Parathyroid adenoma (tissue), 2 donors: ENCODE results near the gene GINS1.

ENCODE experiments used
- H2AFZ ChIP-seq: fragments of 300-600 bp; sonication (generic); one replicate; pipeline ENCODE4 v1.7.0; 2017; ENCODE audit warnings: antibody characterized with exemption, mild to moderate bottlenecking
- H3K27ac ChIP-seq: fragments of 300-600 bp; sonication (generic); one replicate; pipeline ENCODE4 v1.7.0; 2017
- H3K27me3 ChIP-seq: fragments of 300-600 bp; sonication (generic); one replicate; pipeline ENCODE4 v1.7.0; 2017; ENCODE audit warnings: low read length; ENCODE audit not compliant: control insufficient read depth, insufficient read depth
- H3K36me3 ChIP-seq: fragments of 300-600 bp; sonication (generic); one replicate; pipeline ENCODE4 v1.7.0; 2017; ENCODE audit warnings: low read length; ENCODE audit not compliant: control insufficient read depth, insufficient read depth
- H3K4me1 ChIP-seq: fragments of 300-600 bp; sonication (generic); one replicate; pipeline ENCODE4 v1.7.0; 2017; ENCODE audit warnings: control low read depth
- H3K4me2 ChIP-seq: fragments of 300-600 bp; sonication (generic); one replicate; pipeline ENCODE4 v1.7.0; 2017; ENCODE audit warnings: low read length
- H3K4me3 ChIP-seq: fragments of 300-600 bp; sonication (generic); one replicate; pipeline ENCODE4 v1.7.0; 2017; ENCODE audit warnings: low read depth, low read length
- H3K79me2 ChIP-seq: fragments of 300-600 bp; sonication (generic); one replicate; pipeline ENCODE4 v1.7.0; 2017; ENCODE audit warnings: control low read depth
- H3K9ac ChIP-seq: fragments of 300-600 bp; sonication (generic); one replicate; pipeline ENCODE4 v1.7.0; 2017; ENCODE audit warnings: mild to moderate bottlenecking
- H3K9me3 ChIP-seq: fragments of 300-600 bp; sonication (generic); one replicate; pipeline ENCODE4 v1.7.0; 2017; ENCODE audit warnings: low read length; ENCODE audit not compliant: control insufficient read depth
- TF ChIP-seq, protein P1 (sequence below): fragments of 300-600 bp; sonication (generic); IDR thresholded peaks from one replicate; pipeline ENCODE4 v1.7.0; 2017; ENCODE audit warnings: antibody characterized with exemption, mild to moderate bottlenecking
- donor health status: primary hyperparathyroidism.

The GINS1 gene

DNA sequence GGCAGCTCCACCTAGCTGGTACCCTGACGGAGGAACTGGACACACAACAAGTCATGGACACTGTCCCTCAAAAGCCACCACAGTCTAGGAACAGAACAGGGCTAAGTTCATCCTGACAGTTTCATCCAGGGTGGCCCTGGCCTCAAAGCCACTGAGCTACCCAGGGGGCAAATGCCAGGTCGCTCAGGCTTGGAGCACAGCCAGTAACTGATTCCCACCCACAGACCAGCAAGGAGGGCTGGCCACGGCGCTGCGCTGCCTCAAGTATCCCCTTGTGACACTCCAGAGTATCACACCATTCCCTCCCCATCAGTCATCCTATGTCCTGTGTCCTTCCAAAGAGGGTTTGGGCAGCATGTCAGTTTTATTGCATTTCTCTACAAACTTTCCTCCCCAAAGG is 72.2 kb downstream of the GINS1 start:
- H3K9ac ChIP-seq: no peak overlapping the region
- no peaks in the 10 kb centered on the region for H3K9me3 ChIP-seq
- H3K4me3 ChIP-seq: no peak overlapping the region
- H2AFZ ChIP-seq: no peak overlapping the region
- H3K36me3 ChIP-seq: no peaks in the 10 kb centered on the region
- no peaks in the 10 kb centered on the region for H3K79me2 ChIP-seq
- H3K27me3 ChIP-seq: no peaks in the 10 kb centered on the region
- no peak overlapping the region for H3K27ac ChIP-seq
- TF ChIP-seq, protein P1, sequence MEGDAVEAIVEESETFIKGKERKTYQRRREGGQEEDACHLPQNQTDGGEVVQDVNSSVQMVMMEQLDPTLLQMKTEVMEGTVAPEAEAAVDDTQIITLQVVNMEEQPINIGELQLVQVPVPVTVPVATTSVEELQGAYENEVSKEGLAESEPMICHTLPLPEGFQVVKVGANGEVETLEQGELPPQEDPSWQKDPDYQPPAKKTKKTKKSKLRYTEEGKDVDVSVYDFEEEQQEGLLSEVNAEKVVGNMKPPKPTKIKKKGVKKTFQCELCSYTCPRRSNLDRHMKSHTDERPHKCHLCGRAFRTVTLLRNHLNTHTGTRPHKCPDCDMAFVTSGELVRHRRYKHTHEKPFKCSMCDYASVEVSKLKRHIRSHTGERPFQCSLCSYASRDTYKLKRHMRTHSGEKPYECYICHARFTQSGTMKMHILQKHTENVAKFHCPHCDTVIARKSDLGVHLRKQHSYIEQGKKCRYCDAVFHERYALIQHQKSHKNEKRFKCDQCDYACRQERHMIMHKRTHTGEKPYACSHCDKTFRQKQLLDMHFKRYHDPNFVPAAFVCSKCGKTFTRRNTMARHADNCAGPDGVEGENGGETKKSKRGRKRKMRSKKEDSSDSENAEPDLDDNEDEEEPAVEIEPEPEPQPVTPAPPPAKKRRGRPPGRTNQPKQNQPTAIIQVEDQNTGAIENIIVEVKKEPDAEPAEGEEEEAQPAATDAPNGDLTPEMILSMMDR: no peak
- no peaks in the 10 kb centered on the region for H3K4me1 ChIP-seq
- H3K4me2 ChIP-seq: no peak overlapping the region

DNA sequence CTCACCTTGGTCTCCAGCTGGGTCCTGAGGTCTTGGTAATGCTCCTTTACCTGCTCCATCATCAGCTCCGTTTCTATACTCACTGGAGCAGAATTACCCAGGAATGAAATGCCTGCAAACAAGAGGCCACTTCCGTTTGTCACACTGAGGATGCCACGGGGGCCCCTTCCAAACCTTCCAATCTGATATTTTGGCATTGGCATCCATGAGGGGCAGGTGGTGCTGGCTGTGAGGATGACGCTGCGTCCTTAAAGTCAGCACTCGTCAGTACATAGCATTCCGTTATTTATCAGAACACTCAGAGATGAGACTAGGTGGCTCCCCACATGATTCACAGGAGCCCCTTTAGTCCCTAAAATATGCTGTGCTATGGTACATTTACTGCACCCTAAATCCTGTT is 72.7 kb downstream of the GINS1 start:
- H3K9ac ChIP-seq: no peak overlapping the region
- H3K4me2 ChIP-seq: no peak overlapping the region
- no peaks in the 10 kb centered on the region for H3K27me3 ChIP-seq
- no peak overlapping the region for H3K4me3 ChIP-seq
- no peak overlapping the region for H2AFZ ChIP-seq
- no peaks in the 10 kb centered on the region for H3K9me3 ChIP-seq
- H3K27ac ChIP-seq: no peak overlapping the region
- H3K4me1 ChIP-seq: no peaks in the 10 kb centered on the region
- H3K36me3 ChIP-seq: no peaks in the 10 kb centered on the region
- H3K79me2 ChIP-seq: no peaks in the 10 kb centered on the region
- TF ChIP-seq, protein P1: no peak

DNA sequence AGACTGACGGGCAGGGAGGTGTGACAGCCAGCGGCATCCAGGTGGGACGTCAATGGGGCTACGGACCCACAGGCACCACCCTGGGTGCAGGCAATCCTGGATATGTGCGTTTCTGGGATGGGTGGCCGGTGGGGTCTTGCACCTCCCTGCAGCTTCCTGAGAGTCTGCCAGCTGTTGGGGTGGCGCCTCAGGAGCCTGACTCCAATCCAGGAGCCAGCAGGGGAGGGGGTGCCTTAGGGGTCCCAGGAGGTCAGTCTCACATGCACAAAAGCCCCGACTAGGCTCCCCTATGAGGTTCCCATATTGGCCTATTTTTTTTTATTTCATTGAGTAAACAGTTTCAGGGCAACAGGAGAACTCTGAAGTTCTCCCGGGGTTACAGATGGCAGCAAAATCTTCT is 73.3 kb downstream of the GINS1 start:
- H3K36me3 ChIP-seq: no peaks in the 10 kb centered on the region
- no peaks in the 10 kb centered on the region for H3K9me3 ChIP-seq
- no peaks in the 10 kb centered on the region for H3K4me1 ChIP-seq
- H3K4me3 ChIP-seq: no peak overlapping the region
- no peak overlapping the region for H3K4me2 ChIP-seq
- no peaks in the 10 kb centered on the region for H3K27me3 ChIP-seq
- TF ChIP-seq, protein P1: no peak
- H3K27ac ChIP-seq: no peak overlapping the region
- H2AFZ ChIP-seq: no peak overlapping the region
- H3K9ac ChIP-seq: no peak overlapping the region
- H3K79me2 ChIP-seq: no peaks in the 10 kb centered on the region

DNA sequence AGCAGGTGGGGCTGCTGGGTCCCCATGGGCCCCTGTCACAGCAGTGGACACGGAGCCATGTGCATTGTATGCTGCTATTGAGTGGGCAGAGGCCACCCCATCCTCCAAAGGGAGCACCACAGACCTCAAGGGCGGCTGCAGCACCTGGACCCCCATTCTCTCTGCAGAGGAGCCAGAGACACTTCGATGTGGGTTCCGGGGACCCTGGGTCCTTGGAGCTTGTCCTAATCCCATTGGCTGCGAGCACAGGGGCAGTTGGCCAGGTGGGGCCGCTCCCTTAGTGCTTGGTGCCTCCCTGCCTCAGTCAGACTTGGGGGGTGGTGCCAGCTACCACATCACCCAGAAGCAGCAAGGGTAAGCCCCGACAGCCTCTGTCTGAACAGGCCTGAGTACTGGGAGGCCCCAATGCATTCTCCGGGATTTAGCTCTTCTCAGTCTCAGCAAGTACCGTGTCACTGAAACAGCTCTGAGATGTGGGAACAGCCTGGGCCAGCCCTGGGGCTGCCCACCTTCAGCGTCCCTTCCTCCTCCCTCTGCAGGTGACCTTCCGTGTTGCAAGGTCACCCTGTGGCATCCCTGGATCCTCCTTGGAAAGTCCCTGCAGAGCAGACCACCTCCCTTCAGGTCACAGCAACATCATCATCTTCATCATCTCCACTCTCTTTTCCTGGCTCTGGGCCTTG is 73.9 kb downstream of the GINS1 start:
- no peak overlapping the region for H3K27ac ChIP-seq
- TF ChIP-seq, protein P1: no peak
- H3K4me1 ChIP-seq: no peaks in the 10 kb centered on the region
- H3K27me3 ChIP-seq: no peaks in the 10 kb centered on the region
- H3K36me3 ChIP-seq: no peaks in the 10 kb centered on the region
- H3K4me2 ChIP-seq: no peak overlapping the region
- H2AFZ ChIP-seq: no peak overlapping the region
- no peaks in the 10 kb centered on the region for H3K9me3 ChIP-seq
- H3K4me3 ChIP-seq: no peak overlapping the region
- no peak overlapping the region for H3K9ac ChIP-seq
- H3K79me2 ChIP-seq: no peaks in the 10 kb centered on the region

DNA sequence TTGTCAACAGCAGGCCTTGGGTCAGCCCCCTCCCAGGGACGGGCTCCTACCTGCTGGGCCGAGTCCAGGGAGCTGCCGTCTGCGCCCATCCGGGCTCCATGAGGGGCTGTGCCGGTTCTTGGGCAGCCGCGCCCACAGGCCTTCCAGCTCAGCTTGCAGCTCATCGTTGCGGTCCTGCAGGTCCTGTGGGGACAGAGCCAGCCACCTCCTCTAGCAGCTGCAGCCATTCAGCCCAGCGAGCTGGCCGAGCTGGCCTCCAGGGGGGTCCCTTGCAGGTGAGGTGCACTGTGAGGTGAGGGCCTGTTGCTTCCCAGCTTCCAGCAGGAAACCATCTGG is 74.4 kb downstream of the GINS1 start:
- no peak overlapping the region for H3K27ac ChIP-seq
- no peaks in the 10 kb centered on the region for H3K4me1 ChIP-seq
- H3K4me2 ChIP-seq: no peak overlapping the region
- no peaks in the 10 kb centered on the region for H3K27me3 ChIP-seq
- H3K79me2 ChIP-seq: no peaks in the 10 kb centered on the region
- H3K9ac ChIP-seq: no peak overlapping the region
- TF ChIP-seq, protein P1: no peak
- no peaks in the 10 kb centered on the region for H3K36me3 ChIP-seq
- no peaks in the 10 kb centered on the region for H3K9me3 ChIP-seq
- H2AFZ ChIP-seq: no peak overlapping the region
- H3K4me3 ChIP-seq: no peak overlapping the region
